ENCODE measurements around the gene IRAK1BP1.
"Not testable (repeated sequence)": the region's sequence is repeated elsewhere in the genome, so short reads cannot be mapped to it uniquely, and the experiment has no call there.

IRAK1BP1 gene

GRCh38 chr6:78858339-78858938 lies 8.9 kb upstream of the IRAK1BP1 start:
- H3K4me1 Mint-ChIP-seq, H3K36me3 Mint-ChIP-seq, H3K9me3 Mint-ChIP-seq, H3K4me3 Mint-ChIP-seq, CTCF ChIA-PET, H3K27me3 Mint-ChIP-seq, H3K27ac Mint-ChIP-seq, DNase-seq: not testable (repeated sequence)

- Mint-ChIP-seq H3K27ac (no peak overlapping the region), H3K9me3 (no peaks in the 10 kb centered on the region), H3K4me1 (peaks cover 6% of the 10 kb centered on the region), H3K4me3 (no peak overlapping the region), H3K36me3 (no peaks in the 10 kb centered on the region), H3K27me3 (no peaks in the 10 kb centered on the region)
- DNase-seq, result no peak
- CTCF ChIA-PET, result no interaction called here
These were observed 5.8 kb upstream of the IRAK1BP1 start for GRCh38 chr6:78861509-78861908.

GRCh38 chr6:78863576-78863975 lies 3.8 kb upstream of the IRAK1BP1 start:
- CTCF ChIA-PET, result no interaction called here
- H3K4me3 Mint-ChIP-seq, result no peak overlapping the region

GRCh38 chr6:78864957-78865356 lies 2.4 kb upstream of the IRAK1BP1 start:
- Mint-ChIP-seq H3K36me3 (no peaks in the 10 kb centered on the region), H3K4me3 (no peak overlapping the region), H3K4me1 (peaks cover 27% of the 10 kb centered on the region), H3K9me3 (no peaks in the 10 kb centered on the region), H3K27me3 (no peaks in the 10 kb centered on the region), H3K27ac (no peak overlapping the region)
- no peak for DNase-seq
- CTCF ChIA-PET, result no interaction called here

More at GRCh38 chr6:78863576-78863975, 3.8 kb upstream of the IRAK1BP1 start:
- H3K27me3 Mint-ChIP-seq, result no peaks in the 10 kb centered on the region
- H3K4me1 Mint-ChIP-seq, result peaks cover 25% of the 10 kb centered on the region
- H3K36me3 Mint-ChIP-seq, result no peaks in the 10 kb centered on the region
- H3K27ac Mint-ChIP-seq, result no peak overlapping the region
- no peaks in the 10 kb centered on the region for H3K9me3 Mint-ChIP-seq
- DNase-seq, result no peak

- no peaks in the 10 kb centered on the region for H3K9me3 Mint-ChIP-seq
- CTCF ChIA-PET, result no interaction called here
These were observed 356 bp upstream of the IRAK1BP1 start for GRCh38 chr6:78867020-78867369.

GRCh38 chr6:78868116-78868515 lies 765 bp downstream of the IRAK1BP1 start:
- H3K27me3 Mint-ChIP-seq, result no peaks in the 10 kb centered on the region
- H3K4me3 Mint-ChIP-seq, result peak overlapping the region; percentile 91
- CTCF ChIA-PET, result no interaction called here
- H3K27ac Mint-ChIP-seq, result peak overlapping the region; percentile 94
- no peaks in the 10 kb centered on the region for H3K36me3 Mint-ChIP-seq
- H3K9me3 Mint-ChIP-seq, result no peaks in the 10 kb centered on the region
- H3K4me1 Mint-ChIP-seq, result peaks cover 27% of the 10 kb centered on the region
- no peak for DNase-seq

More at GRCh38 chr6:78867020-78867369, 356 bp upstream of the IRAK1BP1 start:
- Mint-ChIP-seq H3K27me3 (no peaks in the 10 kb centered on the region), H3K4me1 (peaks cover 27% of the 10 kb centered on the region), H3K36me3 (no peaks in the 10 kb centered on the region), H3K27ac (peak overlapping the region; percentile 94), H3K4me3 (peak overlapping the region; percentile 91)
- DNase-seq, result no peak

GRCh38 chr6:78875505-78875904 lies 8.2 kb downstream of the IRAK1BP1 start:
- CTCF ChIA-PET, result no interaction called here
- Mint-ChIP-seq H3K9me3 (no peaks in the 10 kb centered on the region), H3K4me1 (no peaks in the 10 kb centered on the region), H3K27me3 (no peaks in the 10 kb centered on the region), H3K36me3 (peaks cover 3% of the 10 kb centered on the region), H3K4me3 (no peak overlapping the region), H3K27ac (no peak overlapping the region)
- DNase-seq, result no peak

- H3K4me1 Mint-ChIP-seq, result no peaks in the 10 kb centered on the region
- peaks cover 2% of the 10 kb centered on the region for H3K36me3 Mint-ChIP-seq
- H3K27me3 Mint-ChIP-seq, result no peaks in the 10 kb centered on the region
- no peak overlapping the region for H3K4me3 Mint-ChIP-seq
- H3K27ac Mint-ChIP-seq, result no peak overlapping the region
- CTCF ChIA-PET, result no interaction called here
- no peak for DNase-seq
- H3K9me3 Mint-ChIP-seq, result no peaks in the 10 kb centered on the region
These were observed 16.3 kb downstream of the IRAK1BP1 start for GRCh38 chr6:78883651-78884050.

GRCh38 chr6:78889901-78890300 lies 22.6 kb downstream of the IRAK1BP1 start:
- H3K27me3 Mint-ChIP-seq, H3K36me3 Mint-ChIP-seq, H3K4me3 Mint-ChIP-seq, H3K4me1 Mint-ChIP-seq, H3K9me3 Mint-ChIP-seq, H3K27ac Mint-ChIP-seq, DNase-seq, CTCF ChIA-PET: not testable (repeated sequence)

- H3K4me1 Mint-ChIP-seq, result no peaks in the 10 kb centered on the region
- H3K9me3 Mint-ChIP-seq, result no peaks in the 10 kb centered on the region
- no peaks in the 10 kb centered on the region for H3K27me3 Mint-ChIP-seq
- no peak for DNase-seq
- no peak overlapping the region for H3K27ac Mint-ChIP-seq
- CTCF ChIA-PET, result no interaction called here
- H3K36me3 Mint-ChIP-seq, result no peaks in the 10 kb centered on the region
- no peak overlapping the region for H3K4me3 Mint-ChIP-seq
These were observed 28.9 kb downstream of the IRAK1BP1 start for GRCh38 chr6:78896227-78896626.

- H3K27ac Mint-ChIP-seq, result no peak overlapping the region
- no peak for DNase-seq
- H3K27me3 Mint-ChIP-seq, result peaks cover 22% of the 10 kb centered on the region
- H3K9me3 Mint-ChIP-seq, result no peaks in the 10 kb centered on the region
- H3K4me3 Mint-ChIP-seq, result no peak overlapping the region
- H3K4me1 Mint-ChIP-seq, result peaks cover 15% of the 10 kb centered on the region
- H3K36me3 Mint-ChIP-seq, result peaks cover 4% of the 10 kb centered on the region
- CTCF ChIA-PET, result no interaction called here
These were observed 41.3 kb downstream of the IRAK1BP1 start for GRCh38 chr6:78908621-78909020.

- Mint-ChIP-seq H3K4me1 (peaks cover 15% of the 10 kb centered on the region), H3K27me3 (peaks cover 22% of the 10 kb centered on the region), H3K27ac (no peak overlapping the region), H3K36me3 (peaks cover 4% of the 10 kb centered on the region), H3K4me3 (no peak overlapping the region), H3K9me3 (no peaks in the 10 kb centered on the region)
- CTCF ChIA-PET, result no interaction called here
- DNase-seq, result no peak
These were observed 42.0 kb downstream of the IRAK1BP1 start for GRCh38 chr6:78909391-78909790.

GRCh38 chr6:78910010-78910409 lies 42.7 kb downstream of the IRAK1BP1 start:
- H3K4me1 Mint-ChIP-seq, result peaks cover 15% of the 10 kb centered on the region
- H3K9me3 Mint-ChIP-seq, result no peaks in the 10 kb centered on the region
- CTCF ChIA-PET, result no interaction called here
- peak overlapping the region; percentile 15 for H3K4me3 Mint-ChIP-seq
- peaks cover 4% of the 10 kb centered on the region for H3K36me3 Mint-ChIP-seq
- peaks cover 22% of the 10 kb centered on the region for H3K27me3 Mint-ChIP-seq
- H3K27ac Mint-ChIP-seq, result no peak overlapping the region
- DNase-seq, result no peak

- H3K27ac Mint-ChIP-seq, result no peak overlapping the region
- CTCF ChIA-PET, result no interaction called here
- H3K36me3 Mint-ChIP-seq, result peaks cover 4% of the 10 kb centered on the region
- peak overlapping the region; percentile 15 for H3K4me3 Mint-ChIP-seq
- H3K9me3 Mint-ChIP-seq, result no peaks in the 10 kb centered on the region
- DNase-seq, result peak; percentile 40
- H3K27me3 Mint-ChIP-seq, result peaks cover 22% of the 10 kb centered on the region
- peaks cover 15% of the 10 kb centered on the region for H3K4me1 Mint-ChIP-seq
These were observed 43.3 kb downstream of the IRAK1BP1 start for GRCh38 chr6:78910591-78911171.

GRCh38 chr6:78911218-78911940 lies 44.0 kb downstream of the IRAK1BP1 start:
- CTCF ChIA-PET, result no interaction called here
- Mint-ChIP-seq H3K4me1 (peaks cover 15% of the 10 kb centered on the region), H3K27ac (no peak overlapping the region), H3K9me3 (peaks cover 2% of the 10 kb centered on the region), H3K36me3 (peaks cover 4% of the 10 kb centered on the region), H3K27me3 (peaks cover 22% of the 10 kb centered on the region), H3K4me3 (peak overlapping the region; percentile 15)
- no peak for DNase-seq
